ENCODE measurements around the gene CST11.

CST11 gene

DNA sequence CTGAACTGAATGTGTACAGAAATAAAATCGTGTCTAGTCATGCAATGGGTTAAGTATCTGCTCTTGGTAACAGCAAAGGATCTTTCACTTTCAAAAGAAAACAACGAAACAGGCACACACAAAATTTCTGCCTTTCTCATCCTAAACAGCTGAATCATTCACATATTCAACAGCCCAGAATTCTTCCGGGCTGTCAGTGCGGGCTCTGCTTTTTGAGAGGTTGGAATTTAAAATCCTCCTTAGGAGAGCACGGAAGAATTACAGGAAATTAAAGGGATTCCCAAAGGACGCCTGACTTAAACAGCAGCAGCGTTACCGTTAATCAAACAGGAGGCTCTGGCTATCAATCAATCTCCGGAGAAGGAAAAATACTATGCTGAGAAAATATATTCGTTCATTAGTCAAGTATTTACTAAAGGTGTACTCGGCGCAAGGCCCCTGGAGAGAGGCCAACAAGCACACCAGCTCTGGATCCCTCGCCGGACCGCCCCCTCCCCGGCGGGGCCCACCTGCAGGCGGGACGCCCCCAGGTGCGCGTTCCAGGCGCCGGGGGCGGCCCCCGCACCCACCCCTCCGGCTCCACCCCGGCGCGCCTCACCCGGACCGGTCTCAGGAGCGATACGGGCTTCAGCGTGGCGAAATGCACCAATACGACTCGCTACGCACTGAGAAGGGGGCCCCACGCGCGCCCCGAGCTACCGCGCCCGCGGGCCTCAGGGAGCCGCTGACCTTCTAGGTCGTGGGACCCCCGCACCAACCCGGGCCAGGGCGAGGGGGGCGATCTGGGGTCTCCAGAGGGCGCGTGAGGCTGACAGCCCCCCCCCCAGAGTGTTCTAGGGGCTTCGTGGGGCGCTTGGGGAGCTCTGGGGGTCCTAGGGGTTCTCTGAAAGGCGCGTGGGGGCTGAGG, 32.4 kb downstream of the CST11 start:
- DNase-seq, result peak; percentile 38

GRCh38 chr20:23419657-23419994, 33.0 kb downstream of the CST11 start:
- DNase-seq, result no peak

DNA sequence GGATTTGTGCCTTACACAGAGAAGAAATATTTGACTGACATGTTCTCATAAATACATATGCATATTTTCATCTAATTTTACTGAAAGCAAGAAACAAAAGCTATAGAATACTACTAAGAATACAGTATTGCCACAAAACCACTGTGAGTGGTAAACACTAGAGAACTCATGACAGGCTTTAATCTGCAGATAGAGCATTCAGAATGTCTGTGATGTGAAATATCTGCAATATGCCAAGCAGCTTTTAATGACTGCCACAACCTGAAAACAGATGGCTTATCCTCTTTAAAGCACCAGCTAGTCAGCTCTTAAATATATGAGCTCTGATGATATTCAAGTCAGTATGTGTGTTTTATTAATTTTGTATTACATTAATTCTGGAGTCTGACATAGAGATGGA, 34.8 kb downstream of the CST11 start:
- DNase-seq, result no peak

GRCh38 chr20:23415959-23416583, 36.6 kb downstream of the CST11 start:
- no peak for DNase-seq

DNA sequence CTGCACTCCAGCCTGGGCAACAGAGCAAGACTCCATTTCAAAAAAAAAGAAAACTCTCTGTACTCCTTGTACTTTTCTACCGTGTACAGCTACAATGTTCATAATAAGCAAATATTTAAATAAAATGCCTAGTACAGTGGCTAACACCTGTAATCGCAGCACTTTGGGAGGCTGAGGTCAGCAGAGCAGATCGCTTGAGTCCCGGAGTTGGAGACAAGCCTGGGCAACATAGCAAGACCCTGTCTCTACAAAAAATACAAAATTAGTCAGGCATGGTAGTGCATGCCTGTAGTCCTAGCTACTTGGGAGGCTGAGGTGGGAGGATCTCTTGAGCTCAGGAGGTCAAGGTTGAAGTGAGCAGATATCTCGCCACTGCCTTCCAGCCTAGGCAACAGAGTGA, 37.1 kb downstream of the CST11 start:
- DNase-seq, result no peak

- no peak for DNase-seq
Measured at GRCh38 chr20:23414526-23415188, 38.0 kb downstream of the CST11 start.

DNA sequence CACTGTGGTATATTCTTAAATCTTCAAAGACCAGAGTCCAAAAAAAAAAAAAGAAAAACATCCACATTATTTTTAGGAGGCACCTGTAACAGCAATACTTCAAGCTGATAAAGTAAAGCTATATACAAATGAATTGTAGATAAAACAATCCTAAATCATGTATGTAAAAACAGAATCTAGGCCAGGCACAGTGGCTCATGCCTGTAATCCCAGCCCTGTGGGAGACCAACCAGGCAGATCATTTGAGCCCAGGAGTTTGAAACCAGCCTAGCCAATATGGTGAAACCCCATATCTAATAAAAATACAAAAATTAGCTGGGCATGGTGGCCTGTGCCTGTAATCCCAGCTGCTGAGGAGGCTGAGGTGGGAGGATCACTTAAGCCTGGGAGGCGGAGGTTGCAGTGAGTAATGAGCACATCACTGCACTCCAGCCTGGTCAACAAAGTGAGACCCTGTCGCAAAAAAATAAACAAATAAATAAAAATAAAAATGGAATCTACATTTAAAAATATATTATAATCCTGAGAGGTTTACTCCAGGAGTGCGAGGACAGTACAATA, 38.7 kb downstream of the CST11 start:
- DNase-seq, result no peak

- no peak for DNase-seq
Measured at GRCh38 chr20:23412026-23412425, 40.6 kb downstream of the CST11 start.

GRCh38 chr20:23410916-23411695, 41.6 kb downstream of the CST11 start:
- no peak for DNase-seq

DNA sequence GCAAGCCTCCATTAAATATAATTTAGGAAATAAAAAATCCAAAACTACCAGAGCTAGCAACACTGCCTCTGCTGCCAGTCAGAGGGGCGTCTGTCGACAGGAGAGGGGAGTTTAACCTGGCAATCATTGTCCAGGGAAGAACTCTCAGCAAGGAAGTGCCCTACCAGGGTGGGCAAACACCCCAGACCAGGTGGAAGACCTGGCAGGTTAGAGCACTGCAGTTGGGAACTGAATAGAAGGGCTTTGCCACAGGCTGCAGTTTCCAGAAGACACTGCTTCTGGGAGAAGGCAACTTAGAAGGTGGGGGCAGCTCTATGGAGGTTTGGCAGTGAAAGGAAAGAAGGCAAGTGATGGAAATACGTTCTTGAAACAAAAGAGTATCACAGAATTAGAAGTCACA, 42.9 kb downstream of the CST11 start:
- DNase-seq, result no peak

GRCh38 chr20:23408957-23409356, 43.7 kb downstream of the CST11 start:
- no peak for DNase-seq

DNA sequence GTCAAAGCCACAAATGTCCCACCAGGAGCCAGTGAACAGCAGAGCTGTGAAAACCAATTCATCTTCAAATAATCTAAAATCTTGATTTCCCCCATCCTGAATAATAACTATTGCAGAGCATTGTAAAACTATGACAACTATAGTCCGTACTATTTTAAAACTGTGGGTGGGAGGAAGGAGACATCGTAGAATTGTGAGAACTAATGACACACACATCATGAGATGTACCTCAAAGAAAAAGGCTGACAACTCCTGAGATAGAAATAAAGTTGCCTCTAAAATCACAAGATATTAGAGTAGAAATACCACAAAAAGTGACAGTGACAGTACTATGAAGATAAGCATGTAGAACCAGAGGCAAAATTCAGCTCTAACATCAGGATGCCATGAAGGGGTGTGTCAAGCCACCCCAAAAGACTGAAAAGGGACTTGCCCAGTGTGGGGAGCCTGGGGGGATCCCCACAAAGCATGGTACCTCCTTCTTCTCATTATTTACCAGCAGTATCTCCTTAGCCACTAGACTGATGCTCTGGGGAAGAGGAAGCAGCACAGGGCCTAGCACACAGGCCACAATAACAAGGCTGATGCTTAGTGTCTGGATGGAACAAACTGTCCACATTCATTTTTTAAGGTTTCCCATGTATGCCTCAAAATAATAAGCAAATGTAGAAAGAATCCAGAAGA, 44.8 kb downstream of the CST11 start:
- DNase-seq, result no peak

DNA sequence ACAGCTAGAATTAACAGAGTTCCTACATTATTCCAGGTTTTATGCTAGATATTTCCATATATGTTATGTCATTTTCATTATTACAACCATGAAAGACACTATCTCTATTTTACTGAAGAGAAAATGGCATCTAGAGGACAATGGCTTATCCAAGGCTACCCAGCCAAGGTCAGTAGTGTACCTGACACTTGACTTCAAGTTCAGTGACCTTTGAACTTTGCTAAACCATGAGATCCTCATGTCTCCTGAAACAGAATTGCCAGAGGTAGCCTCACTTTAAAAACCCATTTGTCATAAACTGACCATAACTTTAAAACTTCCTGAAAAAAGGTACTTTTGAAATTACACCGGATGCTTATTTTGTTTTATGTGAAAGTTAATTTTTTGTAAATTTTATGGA, 45.8 kb downstream of the CST11 start:
- DNase-seq, result no peak

DNA sequence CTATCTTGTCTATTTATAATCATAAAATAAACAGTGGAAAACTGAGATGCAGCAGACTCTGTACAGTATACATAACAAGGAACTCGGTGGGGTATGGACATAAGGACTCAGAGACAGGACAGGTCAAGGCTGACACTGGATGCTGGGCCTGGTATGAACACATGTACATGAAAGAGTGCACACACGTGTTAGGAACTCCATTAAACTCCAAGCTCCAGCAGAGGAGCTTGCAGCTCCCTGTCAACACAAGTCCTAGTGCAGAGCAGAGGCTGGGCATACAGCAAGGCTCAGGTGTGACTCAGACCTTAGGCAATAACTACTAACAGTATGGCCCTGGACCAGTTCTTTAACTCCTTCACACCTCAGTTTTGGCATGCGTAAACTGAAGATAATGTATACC, 48.5 kb downstream of the CST11 start:
- DNase-seq, result no peak

DNA sequence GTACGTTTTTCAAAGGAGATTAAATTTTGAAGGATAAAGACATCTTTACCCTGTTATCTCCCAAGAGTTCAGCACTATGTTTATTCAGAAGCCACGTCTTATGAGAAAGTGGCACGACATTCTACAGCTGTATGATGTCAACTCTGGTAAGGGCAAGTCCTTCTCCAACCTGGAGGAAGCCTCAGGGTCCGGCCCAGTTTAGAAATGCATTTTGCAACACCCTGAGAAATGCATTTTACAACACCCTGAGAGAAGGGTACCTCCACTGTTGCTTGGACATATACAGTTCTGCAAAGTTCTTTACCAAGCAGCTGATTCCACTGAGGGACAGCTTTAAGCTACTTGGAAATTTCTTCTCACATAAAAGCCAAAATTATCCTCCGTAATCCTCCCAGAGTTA, 48.9 kb downstream of the CST11 start:
- DNase-seq, result no peak

DNA sequence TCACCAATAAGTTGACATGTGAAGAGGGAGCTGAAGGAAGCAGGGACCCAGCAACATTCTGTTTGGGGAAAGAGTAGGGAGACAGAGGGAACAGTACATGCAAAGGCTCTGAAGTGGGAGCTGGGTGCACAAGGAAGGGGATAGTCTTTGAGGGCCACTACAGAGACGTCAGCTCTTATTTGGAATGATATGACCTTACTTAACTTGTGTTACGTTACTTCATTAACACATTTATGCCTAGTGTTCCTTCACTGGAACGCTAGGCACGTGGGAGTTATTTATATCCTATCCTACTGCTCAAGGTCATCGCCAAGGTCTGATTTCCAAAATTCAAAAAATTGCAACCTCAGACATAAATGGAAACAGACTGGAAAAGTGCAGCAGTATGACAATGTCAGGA, 51.6 kb downstream of the CST11 start:
- no peak for DNase-seq

Measured in T-helper 9 cell (primary cell).